Caco-2 (cell line): ENCODE results near the gene TAS2R60. TPM values are rescaled to one million over a fixed set of nuclear protein-coding genes. Genes with fewer than 3 reads are reported as not detected.

Experiments
- BruUV-seq: library from RNA; stranded (reverse); fragments of 400-500 nt; replicated peaks from 2 replicates; lab custom pipeline; 2021; lab: Mats Ljungman, UMichigan
- CTCF ChIA-PET: fragments of 300-600 bp; sonication (Branson Sonifier 250); formaldehyde crosslinking; loops from one replicate; lab custom pipeline; 2022; ENCODE audit warnings: antibody characterized with exemption; lab: Charles Lee
- POLR2A ChIA-PET: fragments of 300-600 bp; sonication (Branson Sonifier 250); formaldehyde crosslinking; loops from one replicate; lab custom pipeline; 2022; ENCODE audit warnings: antibody characterized with exemption; lab: Charles Lee
- DNase-seq, 2 experiments: peaks; one replicate each; pipeline versions ENCODE4 v3.0.0 to v3.0.0-alpha.2; 2020 to 2022
- H3K27me3 ChIP-seq: replicated peaks from 2 replicates; pipeline ENCODE4 v1.6.0; 2011; ENCODE audit warnings: low read length; ENCODE audit not compliant: control insufficient read depth, insufficient read depth
- H3K36me3 ChIP-seq: 2 replicates; pipeline ENCODE4 v1.5.1; 2011; ENCODE audit warnings: low read length; ENCODE audit not compliant: control insufficient read depth, insufficient read depth
- H3K4me1 ChIP-seq: fragments of 250-450 bp; sonication (Bioruptor Pico); 2 replicates; pipeline ENCODE4 v1.5.1; 2020; ENCODE audit warnings: mild to moderate bottlenecking
- H3K4me3 ChIP-seq: 2 replicates; pipeline ENCODE4 v1.5.1; 2011; ENCODE audit warnings: low read depth, mild to moderate bottlenecking, control low read depth, low read length
- H3K9me3 ChIP-seq: fragments of 250-450 bp; sonication (Bioruptor Pico); 2 replicates; pipeline ENCODE4 v1.5.1; 2020; ENCODE audit warnings: mild to moderate bottlenecking, moderate library complexity
- H3K27ac Mint-ChIP-seq: one replicate; pipeline ENCODE4 v1.8.0; 2022; ENCODE audit warnings: mixed read lengths; ENCODE audit not compliant: unreplicated experiment
- H3K27me3 Mint-ChIP-seq: one replicate; pipeline ENCODE4 v1.8.0; 2022; ENCODE audit warnings: mixed read lengths; ENCODE audit not compliant: insufficient read depth, unreplicated experiment
- H3K36me3 Mint-ChIP-seq: one replicate; pipeline ENCODE4 v1.8.0; 2022; ENCODE audit warnings: mild to moderate bottlenecking, mixed read lengths; ENCODE audit not compliant: insufficient read depth, unreplicated experiment
- H3K4me1 Mint-ChIP-seq: one replicate; pipeline ENCODE4 v1.8.0; 2022; ENCODE audit warnings: low read depth, mixed read lengths; ENCODE audit not compliant: unreplicated experiment
- H3K4me3 Mint-ChIP-seq: one replicate; pipeline ENCODE4 v1.8.0; 2022; ENCODE audit warnings: mild to moderate bottlenecking, moderate library complexity, mixed read lengths; ENCODE audit not compliant: unreplicated experiment
- H3K9me3 Mint-ChIP-seq: one replicate; pipeline ENCODE4 v1.8.0; 2022; ENCODE audit warnings: mixed read lengths; ENCODE audit not compliant: unreplicated experiment
- intact Hi-C: fragments of 100-400 bp; cut with micrococcal nuclease; formaldehyde crosslinking; loops from one replicate; pipeline ENCODE4 v1.10.0; 2022; ENCODE audit not compliant: unreplicated experiment
- total RNA-seq: library from RNA; stranded (reverse); gene quantifications from 2 replicates; pipeline ENCODE4 v1.2.3, GENCODE V29; 2022
- TF ChIP-seq, protein P1 (sequence below), 2 experiments: fragments of 200-600 bp in 1 of 2; IDR thresholded peaks; 1 replicate in 1 of 2; 2 replicates in 1 of 2; pipeline versions ENCODE4 v1.5.1 to v1.8.0; 2011 to 2022; ENCODE audit warnings: antibody characterized with exemption in 1 of 2, control low read depth in 1 of 2, inconsistent platforms in 1 of 2, low read depth in 1 of 2, low read length in 1 of 2, mild to moderate bottlenecking in 1 of 2, moderate library complexity in 1 of 2; ENCODE audit not compliant: insufficient read depth in 1 of 2, severe bottlenecking in 1 of 2, unreplicated experiment in 1 of 2

TAS2R60 gene
- total RNA-seq, 1 experiment from 2014 or later: not detected

DNA sequence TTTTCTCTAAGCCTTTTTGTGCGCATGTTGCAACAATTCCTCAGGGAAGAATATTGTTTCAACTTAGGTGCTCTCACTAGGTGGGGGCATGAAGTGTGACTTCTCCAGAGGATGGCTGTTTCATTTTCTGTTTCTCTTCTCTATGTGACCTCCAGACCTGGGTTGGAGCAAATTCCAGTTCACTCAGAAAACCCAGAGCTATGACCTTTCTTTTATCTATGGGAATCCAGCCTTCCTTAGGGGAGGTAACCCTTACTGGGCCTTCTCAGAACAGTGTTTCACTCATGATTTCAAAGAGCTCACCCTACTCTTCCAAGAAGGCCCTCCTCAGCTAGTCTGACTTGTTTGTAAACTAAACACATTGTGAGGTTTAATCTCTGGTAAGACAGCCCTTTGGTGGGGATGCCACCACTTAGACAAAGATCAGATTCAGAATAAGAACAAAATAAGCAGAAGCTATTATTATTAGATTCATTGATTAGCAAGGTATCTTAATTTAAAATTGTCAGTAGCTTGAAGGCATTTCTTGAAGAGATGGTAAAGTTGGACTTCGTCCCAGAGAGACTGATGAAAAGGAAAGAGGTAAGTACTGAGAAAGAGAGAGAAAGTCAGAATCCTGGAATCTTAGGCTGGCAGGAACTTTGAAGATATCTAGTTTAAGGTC is 16.6 kb upstream of the TAS2R60 start:
- Histone ChIP-seq H3K4me3 (no peak overlapping the region), H3K4me1 (peaks cover 5% of the 10 kb centered on the region; the same call in 1 of the 2 replicates), H3K27me3 (no peaks in the 10 kb centered on the region), H3K36me3 (no peaks in the 10 kb centered on the region), H3K9me3 (no peaks in the 10 kb centered on the region)
- no peaks in the 10 kb centered on the region for H3K9me3 Mint-ChIP-seq
- ChIA-PET POLR2A (no interaction called here), CTCF (interaction anchor here (0.7 kb wide), 1 partner anchor 94 kb away, joined by 3 read pairs; no protein-coding TSS in a partner anchor)
- no peaks in the 10 kb centered on the region for H3K27me3 Mint-ChIP-seq
- H3K4me1 Mint-ChIP-seq: peaks cover 9% of the 10 kb centered on the region
- intact Hi-C loops: no loop called here
- no peaks in the 10 kb centered on the region for H3K36me3 Mint-ChIP-seq
- H3K4me3 Mint-ChIP-seq: no peak overlapping the region
- no peak for DNase-seq
- TF ChIP-seq, protein P1, sequence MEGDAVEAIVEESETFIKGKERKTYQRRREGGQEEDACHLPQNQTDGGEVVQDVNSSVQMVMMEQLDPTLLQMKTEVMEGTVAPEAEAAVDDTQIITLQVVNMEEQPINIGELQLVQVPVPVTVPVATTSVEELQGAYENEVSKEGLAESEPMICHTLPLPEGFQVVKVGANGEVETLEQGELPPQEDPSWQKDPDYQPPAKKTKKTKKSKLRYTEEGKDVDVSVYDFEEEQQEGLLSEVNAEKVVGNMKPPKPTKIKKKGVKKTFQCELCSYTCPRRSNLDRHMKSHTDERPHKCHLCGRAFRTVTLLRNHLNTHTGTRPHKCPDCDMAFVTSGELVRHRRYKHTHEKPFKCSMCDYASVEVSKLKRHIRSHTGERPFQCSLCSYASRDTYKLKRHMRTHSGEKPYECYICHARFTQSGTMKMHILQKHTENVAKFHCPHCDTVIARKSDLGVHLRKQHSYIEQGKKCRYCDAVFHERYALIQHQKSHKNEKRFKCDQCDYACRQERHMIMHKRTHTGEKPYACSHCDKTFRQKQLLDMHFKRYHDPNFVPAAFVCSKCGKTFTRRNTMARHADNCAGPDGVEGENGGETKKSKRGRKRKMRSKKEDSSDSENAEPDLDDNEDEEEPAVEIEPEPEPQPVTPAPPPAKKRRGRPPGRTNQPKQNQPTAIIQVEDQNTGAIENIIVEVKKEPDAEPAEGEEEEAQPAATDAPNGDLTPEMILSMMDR (IDR thresholded peaks at IDR 0.05; ENCODE audit: insufficient read depth in 1 of 2, low read depth in 1 of 2, low read length in 1 of 2, severe bottlenecking in 1 of 2, unreplicated experiment in 1 of 2): no peak
- no TSS peak for BruUV-seq
- no peak overlapping the region for H3K27ac Mint-ChIP-seq

- Mint-ChIP-seq H3K27me3 (no peaks in the 10 kb centered on the region), H3K27ac (no peak overlapping the region), H3K4me3 (no peak overlapping the region), H3K9me3 (no peaks in the 10 kb centered on the region), H3K36me3 (no peaks in the 10 kb centered on the region), H3K4me1 (peaks cover 9% of the 10 kb centered on the region)
- no peaks in the 10 kb centered on the region for H3K9me3 ChIP-seq
- BruUV-seq: no TSS peak
- intact Hi-C loops: no loop called here
- H3K4me3 ChIP-seq: no peak overlapping the region
- ChIA-PET POLR2A (no interaction called here), CTCF (no interaction called here)
- H3K4me1 ChIP-seq: peaks cover 5% of the 10 kb centered on the region; the same call in 1 of the 2 replicates
- DNase-seq: no peak
- TF ChIP-seq, protein P1 (IDR thresholded peaks at IDR 0.05; ENCODE audit: insufficient read depth in 1 of 2, low read depth in 1 of 2, low read length in 1 of 2, severe bottlenecking in 1 of 2, unreplicated experiment in 1 of 2): no peak
- no peaks in the 10 kb centered on the region for H3K36me3 ChIP-seq
- H3K27me3 ChIP-seq: no peaks in the 10 kb centered on the region
These were observed 13.2 kb upstream of the TAS2R60 start for GRCh38 chr7:143429770-143430698.

- TF ChIP-seq, protein P1 (IDR thresholded peaks at IDR 0.05; ENCODE audit: insufficient read depth in 1 of 2, low read depth in 1 of 2, low read length in 1 of 2, severe bottlenecking in 1 of 2, unreplicated experiment in 1 of 2): no peak
- Histone ChIP-seq H3K36me3 (no peaks in the 10 kb centered on the region), H3K27me3 (no peaks in the 10 kb centered on the region), H3K4me1 (peaks cover 5% of the 10 kb centered on the region; the same call in 1 of the 2 replicates), H3K9me3 (no peaks in the 10 kb centered on the region), H3K4me3 (no peak overlapping the region)
- Mint-ChIP-seq H3K27ac (no peak overlapping the region), H3K9me3 (no peaks in the 10 kb centered on the region), H3K4me3 (no peak overlapping the region), H3K27me3 (no peaks in the 10 kb centered on the region), H3K4me1 (peaks cover 9% of the 10 kb centered on the region), H3K36me3 (no peaks in the 10 kb centered on the region)
- no peak for DNase-seq
- BruUV-seq: no TSS peak
- ChIA-PET CTCF (no interaction called here), POLR2A (no interaction called here)
- intact Hi-C loops: no loop called here
These were observed 12.1 kb upstream of the TAS2R60 start for GRCh38 chr7:143431109-143431508.
